Endometrial microvascular endothelial cells (primary cell): Measurements from ENCODE around the gene MTHFR. TPM values are rescaled to one million over a fixed set of nuclear protein-coding genes. Genes with fewer than 3 reads are reported as not detected.
"Not testable (repeated sequence)": the region's sequence is repeated elsewhere in the genome, so short reads cannot be mapped to it uniquely, and the experiment has no call there.

Experiments used
- in situ Hi-C: cut with HindIII; loops from 2 replicates; pipeline ENCODE4 v1.10.0; 2017; ENCODE audit warnings: low sequenced_read_pairs, low pct_unique_long_range_greater_than_20kb; ENCODE audit errors: inconsistent ontology term
- total RNA-seq: library from RNA; depleted of rRNA; stranded (reverse); fragments of >200 nt; gene quantifications from one replicate; pipeline ENCODE4 v1.2.3, GENCODE V29; 2015; ENCODE audit errors: inconsistent ontology term

The MTHFR gene
- total RNA-seq, 1 donor from 2014 or later, result 19.0 TPM

DNA sequence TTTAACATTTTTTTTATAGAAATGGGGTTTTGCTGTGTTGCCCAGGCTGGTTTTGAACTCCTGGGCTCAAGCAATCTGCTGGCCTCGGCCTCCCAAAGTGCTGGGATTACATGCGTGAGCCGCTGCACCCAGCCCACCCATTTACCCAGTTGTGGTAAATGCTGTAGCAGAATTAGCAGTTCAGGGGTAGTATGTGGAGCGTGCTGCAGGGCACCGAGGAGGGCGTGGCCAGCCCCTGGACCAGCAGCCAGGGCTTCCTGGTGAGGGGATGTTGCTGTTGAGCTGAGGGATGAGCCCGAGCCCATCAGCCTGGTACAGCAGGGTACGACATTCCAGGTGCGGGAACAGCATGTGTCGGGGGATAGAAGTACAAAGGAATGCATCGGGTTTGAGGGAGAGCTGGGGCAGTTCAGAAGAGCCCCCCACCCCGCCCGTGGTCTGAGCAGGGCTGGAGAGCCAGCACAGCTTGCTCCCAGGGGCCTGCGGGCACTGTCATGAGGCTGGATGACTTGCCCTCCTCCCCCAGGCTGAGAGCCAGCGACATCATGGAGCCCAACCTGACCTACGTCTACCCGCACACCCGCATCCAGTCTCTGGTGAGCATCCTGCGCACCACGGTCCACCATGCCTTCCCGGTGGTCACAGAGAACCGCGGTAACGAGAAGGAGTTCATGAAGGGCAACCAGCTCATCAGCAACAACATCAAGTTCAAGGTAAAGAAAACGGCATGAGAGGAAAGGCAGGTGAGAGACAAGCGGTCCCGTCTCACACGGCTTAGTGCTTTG, 29.9 kb upstream of the MTHFR start:
- in situ Hi-C loops, result no loop called here

GRCh38 chr1:11833900-11834299, 28.1 kb upstream of the MTHFR start:
- in situ Hi-C loops, result no loop called here

GRCh38 chr1:11833497-11833896, 27.7 kb upstream of the MTHFR start:
- in situ Hi-C loops, result no loop called here

DNA sequence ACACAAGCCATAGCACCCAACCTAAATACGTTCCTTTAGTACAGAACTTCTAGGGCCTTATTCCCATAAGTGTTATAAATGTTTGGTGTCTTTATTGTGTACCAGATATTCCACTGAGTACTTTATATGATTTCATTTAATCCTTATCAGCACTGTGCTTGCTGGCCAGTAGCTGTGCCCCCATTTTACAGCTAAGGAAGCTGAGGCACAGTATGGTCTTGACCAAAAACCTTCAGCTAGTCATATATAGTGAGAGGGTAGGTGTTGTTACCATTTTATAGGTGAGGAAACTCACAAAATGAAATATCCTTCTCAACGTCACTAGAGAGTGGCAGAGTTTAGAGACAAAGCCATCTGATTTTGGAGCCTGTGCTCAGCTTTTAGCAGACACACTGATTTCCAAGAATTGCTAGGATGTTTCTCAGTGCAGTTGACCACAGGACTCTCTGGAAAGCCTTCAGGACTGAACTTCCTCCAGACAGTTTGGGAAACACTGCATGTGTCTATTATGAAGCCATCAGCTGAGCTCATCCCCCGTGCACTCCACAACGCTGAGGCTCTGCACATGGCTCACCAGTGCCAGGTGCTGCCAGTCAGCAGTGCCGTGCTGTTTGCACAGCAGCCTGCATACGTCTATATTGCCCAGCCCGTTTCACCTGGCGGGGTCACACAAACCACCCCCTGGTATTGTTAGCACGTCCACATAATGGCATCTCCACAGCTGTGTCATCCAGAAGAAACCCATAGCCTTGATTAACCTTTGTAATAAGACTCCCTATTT, 26.4 kb upstream of the MTHFR start:
- in situ Hi-C loops, result no loop called here

GRCh38 chr1:11828511-11828910, 22.7 kb upstream of the MTHFR start:
- in situ Hi-C loops, result no loop called here

DNA sequence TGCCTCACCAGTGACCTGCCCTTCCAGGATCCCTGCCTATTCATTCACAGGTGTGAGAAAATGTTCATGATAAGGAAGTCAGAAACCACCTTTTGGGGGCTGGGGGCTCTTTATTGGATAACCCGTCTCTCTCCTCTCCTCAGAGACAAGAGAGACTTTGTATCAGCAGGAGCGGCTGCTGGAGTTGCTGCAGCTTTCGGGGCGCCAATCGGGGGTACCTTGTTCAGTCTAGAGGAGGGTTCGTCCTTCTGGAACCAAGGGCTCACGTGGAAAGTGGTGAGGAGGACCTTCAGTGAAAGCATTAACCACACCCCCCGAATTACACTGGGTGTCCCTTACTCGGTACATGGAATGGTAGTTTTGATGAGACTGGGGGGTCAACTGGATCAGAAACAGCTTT, 21.2 kb upstream of the MTHFR start:
- in situ Hi-C loops, result no loop called here

DNA sequence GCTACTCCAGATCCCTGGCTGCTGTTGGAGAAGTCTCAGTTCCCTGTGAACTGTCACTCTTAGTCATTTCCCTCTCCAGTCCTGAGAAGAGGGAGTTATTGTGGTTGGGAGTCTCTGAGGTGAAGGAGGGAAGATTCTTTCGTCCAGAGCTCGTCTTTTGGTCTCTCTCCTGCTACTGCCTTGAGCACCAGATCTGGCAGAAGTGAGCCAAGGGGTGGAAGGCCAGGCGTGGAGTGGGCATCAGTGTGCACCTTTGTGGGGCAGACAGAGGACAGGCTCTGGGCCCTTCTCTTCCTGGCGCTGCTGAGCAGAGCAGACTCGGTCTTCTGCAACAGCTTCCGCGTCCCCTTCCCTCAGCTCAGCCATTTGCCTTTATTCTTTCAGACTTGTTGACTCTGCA, 19.4 kb upstream of the MTHFR start:
- in situ Hi-C loops, result no loop called here

GRCh38 chr1:11823366-11824137, 17.8 kb upstream of the MTHFR start:
- in situ Hi-C loops, result no loop called here

- in situ Hi-C loops, result no loop called here
Observed at GRCh38 chr1:11822091-11822490, 16.3 kb upstream of the MTHFR start.

DNA sequence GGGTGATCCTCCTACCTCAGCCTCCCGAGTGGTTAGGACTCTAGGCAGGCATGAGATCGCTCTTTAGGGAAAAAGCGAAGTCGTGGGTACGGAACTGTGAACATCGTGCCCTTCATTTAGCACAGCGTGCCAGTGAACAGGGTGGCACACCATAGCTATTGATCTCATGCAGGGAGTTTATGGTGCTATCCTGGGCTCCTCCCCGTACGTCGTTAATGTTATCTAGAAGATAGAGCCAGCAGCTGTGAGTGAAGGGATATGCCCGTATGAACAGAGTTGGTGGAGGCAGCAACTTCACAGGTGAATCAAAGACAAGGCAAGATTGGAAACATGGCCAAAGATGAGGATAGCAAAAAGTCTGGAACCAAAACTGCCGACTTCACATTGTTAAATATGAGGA, 11.4 kb upstream of the MTHFR start:
- in situ Hi-C loops, result no loop called here

GRCh38 chr1:11813021-11813420, 7.3 kb upstream of the MTHFR start:
- in situ Hi-C loops, result no loop called here

DNA sequence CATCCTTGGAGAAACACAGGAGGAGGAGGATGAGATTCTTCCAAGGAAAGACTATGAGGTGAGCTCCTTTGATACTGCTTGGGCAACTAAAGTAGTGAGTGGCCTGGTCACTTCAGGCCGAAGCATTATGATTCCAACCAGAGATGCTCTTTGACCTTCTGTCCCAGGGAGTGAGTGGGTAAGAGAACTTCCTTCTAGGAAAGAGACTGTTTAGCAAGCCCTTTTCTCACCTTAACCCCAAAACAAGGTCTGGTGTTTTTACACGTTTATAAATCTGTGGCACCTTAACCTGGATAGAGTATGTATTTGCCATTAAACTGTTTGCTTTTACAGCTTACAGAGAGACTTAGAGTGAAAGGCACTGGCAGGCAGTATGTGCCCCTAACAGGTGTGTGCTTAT, 1.4 kb upstream of the MTHFR start:
- in situ Hi-C loops, result no loop called here

GRCh38 chr1:11806307-11806936, 658 bp upstream of the MTHFR start:
- in situ Hi-C loops, result no loop called here

DNA sequence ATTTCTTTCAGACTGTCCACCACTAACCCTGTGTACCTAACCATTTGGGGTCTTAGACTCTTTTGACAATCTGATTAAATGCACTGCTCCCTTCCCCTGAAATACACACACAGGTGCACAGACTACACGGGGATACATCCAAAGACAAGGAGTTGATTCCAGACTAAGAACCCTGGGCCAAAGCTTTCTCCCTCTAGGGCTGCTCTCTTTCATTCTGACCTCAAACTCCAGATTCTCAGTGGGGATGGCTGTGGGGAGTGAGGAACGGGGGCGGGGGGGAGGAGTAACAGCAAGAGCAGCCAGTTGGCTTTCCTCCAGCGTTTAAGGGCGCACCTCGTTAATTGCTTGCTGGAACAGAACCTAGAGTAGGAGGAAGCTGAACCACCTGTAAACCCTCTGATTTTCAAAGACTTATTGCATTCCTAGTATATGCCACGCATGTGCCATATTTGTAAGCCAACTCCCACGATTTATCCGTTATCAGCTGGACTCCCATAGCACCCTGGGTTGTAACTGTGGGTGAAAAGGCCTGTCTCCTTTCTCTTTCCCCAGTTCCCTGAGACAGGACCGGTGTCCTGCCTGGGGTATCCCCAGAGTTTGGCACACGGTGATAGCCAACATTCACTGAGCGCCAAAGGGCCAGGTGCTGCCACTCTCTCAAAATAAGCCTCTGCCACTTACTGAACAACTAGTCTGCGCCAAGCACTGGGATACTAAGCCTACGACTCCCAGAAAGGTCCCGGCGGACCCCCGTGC, 920 bp downstream of the MTHFR start:
- in situ Hi-C loops, result no loop called here

DNA sequence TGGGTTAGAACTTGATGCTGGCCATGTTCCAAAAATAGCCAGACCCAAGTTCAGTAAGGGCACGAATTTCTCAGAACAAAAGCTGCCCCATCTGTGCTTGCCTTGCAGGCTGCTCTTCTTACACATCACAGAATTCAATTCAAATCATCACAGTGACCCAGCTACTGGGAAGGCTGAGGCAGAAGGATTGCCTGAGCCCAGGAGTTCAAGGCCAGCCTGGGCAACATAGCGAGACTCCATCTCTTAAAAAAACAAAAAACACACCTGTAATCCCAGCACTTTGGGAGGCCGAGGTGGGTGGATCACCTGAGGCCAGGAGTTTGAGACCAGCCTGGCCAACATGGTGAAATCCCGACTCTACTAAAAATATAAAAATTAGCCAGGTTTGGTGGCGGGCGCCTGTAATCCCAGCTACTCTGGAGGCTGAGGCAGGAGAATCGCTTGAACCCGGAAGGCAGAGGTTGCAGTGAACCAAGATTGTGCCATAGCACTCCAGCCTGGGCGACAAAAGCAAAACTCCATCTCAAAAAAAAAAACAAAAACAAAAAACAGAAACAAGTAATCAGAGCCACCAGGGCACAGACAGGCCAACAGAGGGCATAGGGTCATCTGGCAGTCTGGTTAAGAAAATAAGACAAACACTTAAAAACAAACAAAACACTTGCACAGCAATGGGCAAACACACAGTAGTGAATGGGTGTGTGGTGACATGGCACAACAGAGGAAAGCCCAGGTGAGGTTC, 1.7 kb downstream of the MTHFR start:
- in situ Hi-C loops, result not testable (repeated sequence)

GRCh38 chr1:11802973-11803885, 2.5 kb downstream of the MTHFR start:
- in situ Hi-C loops, result no loop called here

DNA sequence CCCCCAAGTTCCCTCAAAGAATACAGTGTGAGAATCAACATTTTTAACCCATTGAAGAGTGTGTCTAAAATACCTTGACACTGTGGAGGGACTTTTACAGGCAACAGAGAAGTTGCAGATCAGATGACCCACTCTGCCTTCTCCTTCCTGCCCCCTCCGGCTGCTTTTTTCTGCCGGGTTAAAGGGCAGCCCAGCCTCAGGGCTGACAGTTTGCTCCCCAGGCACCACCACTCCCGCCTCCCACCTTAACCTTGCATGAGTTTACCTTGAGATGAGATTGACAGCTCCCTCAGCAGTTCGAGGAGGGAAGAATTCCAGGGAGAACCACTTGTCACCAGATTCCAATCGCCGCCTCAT, 3.2 kb downstream of the MTHFR start:
- in situ Hi-C loops, result no loop called here
